Epithelial cell of prostate (primary cell): ENCODE measurements around the gene CHML.
A peak's percentile ranks its signal among the peaks of the same experiment; 100 is the strongest.

Experiments
- DNase-seq: peaks from one replicate; pipeline ENCODE4 v3.0.0-alpha.2; 2011; ENCODE audit warnings: low read depth, low spot score
- H3K27ac ChIP-seq: fragments of 450-650 bp; 2 replicates; pipeline ENCODE4 v1.5.1; 2017; ENCODE audit warnings: mild to moderate bottlenecking

The CHML gene

GRCh38 chr1:241627453-241628259 is 12.5 kb downstream of the CHML start:
- peak overlapping the region; percentile 53 for H3K27ac ChIP-seq
- DNase-seq: no peak

- no peak for DNase-seq
- H3K27ac ChIP-seq: no peak overlapping the region
Measured at GRCh38 chr1:241624935-241625334, 15.2 kb downstream of the CHML start.

GRCh38 chr1:241622669-241623068 is 17.5 kb downstream of the CHML start:
- DNase-seq: no peak
- no peak overlapping the region for H3K27ac ChIP-seq

- H3K27ac ChIP-seq: no peak overlapping the region
- no peak for DNase-seq
Measured at GRCh38 chr1:241617426-241617825, 22.7 kb downstream of the CHML start.

GRCh38 chr1:241615043-241615974 is 24.9 kb downstream of the CHML start:
- peak overlapping the region; percentile 29 for H3K27ac ChIP-seq
- peak; percentile 68 for DNase-seq

- H3K27ac ChIP-seq: no peak overlapping the region
- no peak for DNase-seq
Measured at GRCh38 chr1:241614572-241614971, 25.6 kb downstream of the CHML start.

- H3K27ac ChIP-seq: no peak overlapping the region
- no peak for DNase-seq
Measured at GRCh38 chr1:241614144-241614543, 26.0 kb downstream of the CHML start.

- peak overlapping the region; percentile 69 for H3K27ac ChIP-seq
- peak; percentile 89 for DNase-seq
Measured at GRCh38 chr1:241612533-241613477, 27.4 kb downstream of the CHML start.

- DNase-seq: no peak
Measured at GRCh38 chr1:241611736-241612135, 28.4 kb downstream of the CHML start.

GRCh38 chr1:241611063-241611462 is 29.1 kb downstream of the CHML start:
- peak overlapping the region; percentile 69 for H3K27ac ChIP-seq
- peak; percentile 69 for DNase-seq

More at GRCh38 chr1:241611736-241612135, 28.4 kb downstream of the CHML start:
- H3K27ac ChIP-seq: peak overlapping the region; percentile 69

GRCh38 chr1:241610056-241610815 is 29.9 kb downstream of the CHML start:
- H3K27ac ChIP-seq: peak overlapping the region; percentile 90
- no peak for DNase-seq

GRCh38 chr1:241608379-241609033 is 31.7 kb downstream of the CHML start:
- H3K27ac ChIP-seq: peak overlapping the region; percentile 90
- peak; percentile 93 for DNase-seq

GRCh38 chr1:241607497-241607896 is 32.7 kb downstream of the CHML start:
- no peak for DNase-seq
- peak overlapping the region; percentile 90 for H3K27ac ChIP-seq

- H3K27ac ChIP-seq: peak overlapping the region; percentile 90
- peak; percentile 93 for DNase-seq
Measured at GRCh38 chr1:241606544-241606943, 33.6 kb downstream of the CHML start.

GRCh38 chr1:241605146-241605805 is 34.9 kb downstream of the CHML start:
- H3K27ac ChIP-seq: peak overlapping the region; percentile 90
- no peak for DNase-seq

- DNase-seq: no peak
- no peak overlapping the region for H3K27ac ChIP-seq
Measured at GRCh38 chr1:241603731-241604245, 36.4 kb downstream of the CHML start.

- H3K27ac ChIP-seq: no peak overlapping the region
Measured at GRCh38 chr1:241600496-241600901, 39.7 kb downstream of the CHML start.

GRCh38 chr1:241598249-241598648 is 41.9 kb downstream of the CHML start:
- H3K27ac ChIP-seq: no peak overlapping the region
- no peak for DNase-seq

More at GRCh38 chr1:241600496-241600901, 39.7 kb downstream of the CHML start:
- DNase-seq: no peak
